ENCODE results near the gene RBM27. TPM values are rescaled to one million over a fixed set of nuclear protein-coding genes. Genes with fewer than 3 reads are reported as not detected.
"Not testable (repeated sequence)": the region's sequence is repeated elsewhere in the genome, so short reads cannot be mapped to it uniquely, and the experiment has no call there.

RBM27 gene
- total RNA-seq, 1 experiment from 2014 or later, result 32.6 TPM

GRCh38 chr5:146199176-146199815 is 4.1 kb upstream of the RBM27 start:
- Mint-ChIP-seq H3K36me3 (no peaks in the 10 kb centered on the region), H3K4me1 (peaks cover 10% of the 10 kb centered on the region), H3K9me3 (no peaks in the 10 kb centered on the region), H3K27me3 (ENCODE audit: low read depth) (no peaks in the 10 kb centered on the region; the same call in 1 of the 2 replicates), H3K27ac (no peak overlapping the region), H3K4me3 (no peak overlapping the region)
- TF ChIP-seq ZNF232 (CRISPR knock-in tag; IDR thresholded peaks at IDR 0.05) (no peak), MAX (CRISPR knock-in tag; IDR thresholded peaks at IDR 0.05) (no peak), ZNF512 (CRISPR knock-in tag; IDR thresholded peaks at IDR 0.05; ENCODE audit: borderline replicate concordance) (no peak), NFE2L1 (CRISPR knock-in tag; IDR thresholded peaks at IDR 0.05) (no peak), ZNF416 (CRISPR knock-in tag; IDR thresholded peaks at IDR 0.05) (no peak), SMAD3 (CRISPR knock-in tag; IDR thresholded peaks at IDR 0.05; ENCODE audit: borderline replicate concordance) (no peak), TEAD4 (CRISPR knock-in tag; IDR thresholded peaks at IDR 0.05) (no peak), CREB1 (CRISPR knock-in tag; IDR thresholded peaks at IDR 0.05) (no peak)
- no peak for DNase-seq (ENCODE audit: low spot score)
- POLR2A ChIA-PET, result interaction anchor here (0.6 kb wide), 1 partner anchor 288 kb away, joined by 3 read pairs; no protein-coding TSS in a partner anchor
- ATAC-seq, result no peak
- CTCF ChIA-PET, result no interaction called here

- H3K4me1 Mint-ChIP-seq, result peaks cover 13% of the 10 kb centered on the region
- ATAC-seq; H3K36me3 Mint-ChIP-seq; DNase-seq (ENCODE audit: low spot score); H3K4me3 Mint-ChIP-seq; CTCF ChIA-PET; H3K27me3 Mint-ChIP-seq (ENCODE audit: low read depth); H3K27ac Mint-ChIP-seq; H3K9me3 Mint-ChIP-seq: not testable (repeated sequence)
- POLR2A ChIA-PET, result interaction anchor here (2.0 kb wide), 1 partner anchor 19 kb away, joined by 14 read pairs; the partner anchor contains the start of gene LARS1
Measured at GRCh38 chr5:146201795-146202194, 1.6 kb upstream of the RBM27 start.

- no peaks in the 10 kb centered on the region for H3K9me3 Mint-ChIP-seq
- ChIA-PET POLR2A (interaction anchor here (0.5 to 2.0 kb wide), 4 partner anchors 11 to 21 kb away, joined by 3 to 14 read pairs (median 6); partner anchors contain the start of gene LARS1), CTCF (no interaction called here)
- no peak overlapping the region for H3K27ac Mint-ChIP-seq
- DNase-seq (ENCODE audit: low spot score) (no peak), ATAC-seq (peak; percentile 1)
- no peak overlapping the region for H3K4me3 Mint-ChIP-seq
- no peak for TF ChIP-seq EMX1 (CRISPR knock-in tag; IDR thresholded peaks at IDR 0.05)
- no peak for TF ChIP-seq ZNF121 (CRISPR knock-in tag; IDR thresholded peaks at IDR 0.05)
- TF ChIP-seq ZBTB43 (CRISPR knock-in tag; IDR thresholded peaks at IDR 0.05), result no peak
- 0 out of 2 replicates have a peak, but pooled peaks have one; percentile 7 for TF ChIP-seq MYBL2 (CRISPR knock-in tag; IDR thresholded peaks at IDR 0.05)
- no peak for TF ChIP-seq IRF2 (CRISPR knock-in tag; IDR thresholded peaks at IDR 0.05; ENCODE audit: borderline replicate concordance, low read depth)
- peaks cover 13% of the 10 kb centered on the region for H3K4me1 Mint-ChIP-seq
- H3K36me3 Mint-ChIP-seq, result no peaks in the 10 kb centered on the region
- no peaks in the 10 kb centered on the region for H3K27me3 Mint-ChIP-seq (ENCODE audit: low read depth)
Measured at GRCh38 chr5:146203872-146204192, 427 bp downstream of the RBM27 start.

- ATAC-seq (no peak), DNase-seq (ENCODE audit: low spot score) (no peak)
- POLR2A ChIA-PET, result interaction anchor here (0.6 kb wide), 2 partner anchors 24 to 760 kb away, joined by 3 to 7 read pairs; no protein-coding TSS in a partner anchor
- Mint-ChIP-seq H3K4me3 (no peak overlapping the region), H3K9me3 (no peaks in the 10 kb centered on the region), H3K4me1 (peaks cover 10% of the 10 kb centered on the region), H3K27me3 (ENCODE audit: low read depth) (no peaks in the 10 kb centered on the region), H3K36me3 (no peaks in the 10 kb centered on the region), H3K27ac (no peak overlapping the region)
- CTCF ChIA-PET, result interaction anchor here (0.8 kb wide), 1 partner anchor 33 kb away, joined by 3 read pairs; no protein-coding TSS in a partner anchor
- TF ChIP-seq E2F4 (CRISPR knock-in tag; IDR thresholded peaks at IDR 0.05; ENCODE audit: borderline replicate concordance, low read depth) (no peak), TCF7 (CRISPR knock-in tag; IDR thresholded peaks at IDR 0.05; ENCODE audit: low read depth) (no peak), JAZF1 (CRISPR knock-in tag; IDR thresholded peaks at IDR 0.05) (no peak), IRF2 (CRISPR knock-in tag; IDR thresholded peaks at IDR 0.05; ENCODE audit: borderline replicate concordance, low read depth) (no peak), NR2C2 (CRISPR knock-in tag; IDR thresholded peaks at IDR 0.05) (no peak)
Measured at GRCh38 chr5:146205499-146206202, 2.2 kb downstream of the RBM27 start.
